AG08395 (cell line): ENCODE data around the gene TMEM18.

Experiments
- DNase-seq: peaks from one replicate; pipeline ENCODE4 v3.0.0; 2012; ENCODE audit warnings: mixed read lengths, low spot score

Gene TMEM18

DNA sequence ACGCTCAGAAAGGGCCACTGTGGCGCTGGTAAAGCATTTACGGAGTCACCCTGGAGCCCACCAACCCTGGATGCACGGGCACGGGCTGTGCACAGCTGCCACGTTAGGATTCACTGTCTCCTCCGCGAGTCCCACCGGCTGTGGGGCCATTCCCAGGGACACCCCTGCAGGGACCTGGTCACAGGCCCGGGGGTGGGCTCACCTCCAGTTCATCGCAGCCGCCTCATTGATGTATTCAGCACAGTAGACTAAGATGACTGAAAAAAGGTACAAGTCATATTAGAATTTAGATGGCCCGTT is 4.7 kb downstream of the TMEM18 start:
- no peak for DNase-seq

DNA sequence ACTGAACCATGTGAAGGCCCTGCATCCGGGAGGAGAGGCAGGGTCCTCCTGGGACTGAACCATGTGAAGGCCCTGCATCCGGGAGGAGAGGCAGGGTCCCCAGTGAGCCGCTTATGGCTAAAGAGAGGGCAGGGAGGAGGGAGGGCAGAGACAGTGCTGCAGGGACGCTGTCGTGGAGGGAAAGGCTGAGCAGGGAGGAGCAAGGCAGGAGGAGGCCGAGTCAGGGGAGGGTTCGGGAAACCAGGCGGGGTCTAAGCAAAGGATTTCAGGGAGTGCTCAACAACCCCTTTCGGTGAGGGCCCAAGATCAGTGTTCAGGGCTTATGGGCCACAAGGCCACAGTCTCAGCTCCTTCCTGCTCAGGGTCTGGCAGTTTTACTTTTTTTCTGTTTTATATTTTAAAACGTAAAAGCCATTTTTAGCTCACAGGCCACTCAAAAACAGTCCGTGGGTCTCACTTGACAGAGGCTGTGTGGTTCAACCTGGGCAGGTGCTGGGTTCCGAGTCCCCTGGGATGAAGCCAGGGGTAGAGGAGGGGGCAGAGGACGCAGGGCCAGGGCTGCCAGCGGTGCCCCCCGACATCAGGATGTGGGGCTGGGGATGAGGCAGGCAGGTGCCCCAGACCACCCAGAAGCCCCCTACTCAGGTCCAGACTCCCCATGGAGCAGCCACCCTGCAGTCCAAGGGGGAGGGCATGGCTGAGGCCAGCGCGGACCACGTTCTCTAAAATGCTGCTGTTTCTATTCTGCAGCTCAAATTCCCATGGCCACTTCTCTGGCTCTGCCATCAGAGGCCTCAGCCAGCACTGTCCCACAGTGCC is 5.2 kb downstream of the TMEM18 start:
- no peak for DNase-seq

GRCh38 chr2:671072-671471 is 6.1 kb downstream of the TMEM18 start:
- no peak for DNase-seq

DNA sequence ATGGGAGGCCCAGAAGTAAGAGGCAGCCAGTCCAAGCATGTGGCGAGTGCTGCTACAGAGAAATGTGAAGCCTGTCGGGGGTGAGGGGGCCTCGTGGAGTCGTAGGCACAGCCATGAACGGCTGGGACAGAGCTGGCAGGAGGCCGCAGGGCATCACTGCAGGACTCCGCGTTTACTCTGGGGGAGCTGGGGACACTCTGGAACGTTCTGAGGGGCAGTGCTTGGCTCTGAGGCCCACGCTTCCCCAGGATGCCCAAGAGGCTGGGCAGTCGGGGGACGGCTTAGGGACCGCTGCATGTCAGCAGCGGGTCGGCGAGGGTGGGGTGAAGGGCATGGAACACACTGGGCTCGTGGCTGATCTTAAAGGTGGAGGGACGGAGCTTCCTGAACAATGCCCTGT is 6.6 kb downstream of the TMEM18 start:
- no peak for DNase-seq

GRCh38 chr2:669323-669722 is 7.9 kb downstream of the TMEM18 start:
- no peak for DNase-seq

GRCh38 chr2:668000-668398 is 9.2 kb downstream of the TMEM18 start:
- no peak for DNase-seq

- peak; percentile 76 for DNase-seq
Measured at GRCh38 chr2:667332-667999, 9.7 kb downstream of the TMEM18 start.

DNA sequence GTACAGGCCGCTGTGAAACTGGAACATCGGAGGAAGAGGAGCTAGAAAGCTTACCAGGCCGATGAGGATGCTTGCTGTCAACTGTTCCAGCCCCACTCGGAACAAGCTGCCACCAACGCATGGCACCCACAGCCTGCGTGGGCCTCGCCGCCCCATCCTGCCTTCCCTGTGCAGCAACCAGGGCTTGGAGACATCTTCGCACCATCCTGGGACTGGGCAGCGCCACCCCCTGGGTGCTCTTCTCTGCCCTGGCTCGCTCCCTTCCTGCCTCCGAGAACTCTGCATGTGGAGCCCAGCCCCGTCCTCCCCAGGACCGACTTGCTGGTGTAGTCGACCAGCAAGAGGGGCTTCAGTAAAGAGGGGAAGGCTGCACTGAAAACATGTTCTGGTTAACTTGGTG is 10.8 kb downstream of the TMEM18 start:
- DNase-seq, result no peak

DNA sequence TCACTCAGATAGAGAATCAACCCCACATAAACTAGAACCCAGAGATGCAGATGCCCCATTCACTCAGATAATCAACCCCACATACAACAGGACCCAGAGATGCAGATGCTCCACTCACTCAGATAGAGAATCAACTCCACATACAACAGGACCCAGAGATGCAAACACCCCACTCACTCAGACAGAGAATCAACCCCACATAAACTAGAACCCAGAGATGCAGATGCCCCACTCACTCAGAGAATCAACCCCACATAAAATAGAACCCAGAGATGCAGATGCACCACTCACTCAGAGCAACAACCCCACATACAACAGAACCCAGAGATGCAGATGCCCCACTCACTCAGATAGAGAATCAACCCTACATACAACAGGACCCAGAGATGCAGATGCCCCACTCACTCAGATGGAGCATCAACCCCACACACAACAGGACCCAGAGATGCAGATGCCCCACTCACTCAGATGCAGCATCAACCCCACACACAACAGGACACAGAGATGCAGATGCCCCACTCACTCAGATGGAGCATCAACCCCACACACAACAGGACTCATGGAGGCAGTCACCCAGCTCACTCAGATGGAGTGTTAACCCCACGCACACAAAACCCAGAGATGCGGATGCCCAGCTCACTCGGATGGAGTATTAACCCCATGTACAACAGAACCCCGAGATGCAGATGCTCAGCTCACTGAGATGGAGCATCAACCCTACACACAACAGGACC is 11.7 kb downstream of the TMEM18 start:
- DNase-seq, result no peak

DNA sequence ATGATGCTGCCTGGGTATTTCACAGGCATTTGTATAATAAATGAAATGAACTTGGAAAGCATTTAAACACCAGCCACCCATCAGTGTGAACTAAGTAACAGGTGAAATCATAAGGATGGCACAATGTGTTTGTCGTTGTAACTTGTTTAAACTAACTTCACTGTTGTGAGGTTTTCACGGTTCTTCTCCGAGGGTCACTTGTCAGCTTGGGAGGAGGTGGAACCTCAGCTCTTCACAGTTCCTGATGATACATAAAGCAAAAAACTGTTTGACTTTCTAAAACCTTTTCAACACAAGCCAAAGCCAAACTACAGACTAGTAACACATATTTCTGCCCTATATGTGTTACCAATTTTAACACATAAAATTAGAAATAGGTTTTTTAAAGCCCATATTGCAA is 13.1 kb downstream of the TMEM18 start:
- no peak for DNase-seq

- no peak for DNase-seq
Measured at GRCh38 chr2:663221-663620, 14.0 kb downstream of the TMEM18 start.

- DNase-seq, result no peak
Measured at GRCh38 chr2:661360-661635, 15.9 kb downstream of the TMEM18 start.

DNA sequence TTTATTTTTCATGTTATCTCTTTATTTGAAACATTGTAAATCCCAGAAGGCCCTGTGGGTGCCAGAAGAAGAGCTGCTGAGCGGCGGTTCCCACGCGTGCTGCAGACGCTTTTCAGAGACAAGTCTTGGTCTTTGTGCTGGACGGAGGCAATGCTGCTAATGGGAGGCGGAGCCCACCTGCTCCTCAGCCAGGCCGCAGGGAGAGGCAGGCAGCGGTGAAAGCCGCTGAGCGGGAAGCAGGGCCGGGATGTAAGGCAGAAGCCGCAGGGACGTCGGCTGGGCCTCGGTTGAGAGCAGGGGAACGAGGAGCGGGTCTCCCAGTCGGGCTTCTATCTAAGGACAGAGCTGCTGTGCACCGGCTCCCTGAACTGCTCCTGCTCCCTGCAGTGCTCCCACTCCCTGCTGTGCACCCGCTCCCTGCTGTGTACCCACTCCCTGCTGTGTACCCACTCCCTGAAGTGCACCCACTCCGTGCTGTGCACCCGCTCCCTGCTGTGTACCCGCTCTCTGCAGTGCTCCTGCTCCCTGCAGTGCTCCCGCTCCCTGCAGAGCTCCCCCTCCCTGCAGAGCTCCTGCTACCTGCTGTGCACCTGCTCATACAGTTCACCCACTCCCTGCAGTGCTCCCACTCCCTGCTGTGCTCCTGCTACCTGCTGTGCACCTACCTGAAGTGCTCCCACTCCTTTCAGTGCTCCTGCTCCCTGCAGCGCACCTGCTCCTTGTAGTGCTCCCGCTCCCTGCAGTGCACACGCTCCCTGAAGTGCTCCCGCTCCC is 16.4 kb downstream of the TMEM18 start:
- no peak for DNase-seq

DNA sequence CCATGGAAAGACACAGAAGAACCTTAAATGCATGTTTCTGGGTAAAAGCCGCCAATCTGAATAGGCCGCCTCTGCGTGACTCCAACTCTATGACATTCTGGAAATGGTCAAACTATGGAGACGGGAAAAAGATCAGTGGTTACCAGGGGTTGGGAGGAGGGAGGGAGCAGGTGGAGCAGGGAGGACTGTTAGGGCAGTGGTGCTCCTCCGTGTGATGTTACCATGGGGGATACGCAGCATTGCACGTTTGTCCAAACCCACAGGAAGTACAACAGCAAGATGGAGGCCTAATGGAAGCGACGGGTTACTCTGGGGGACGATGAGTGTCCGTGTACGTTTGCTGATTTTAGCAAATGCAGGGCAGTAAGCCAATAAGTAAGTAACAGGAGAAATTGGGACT is 17.2 kb downstream of the TMEM18 start:
- DNase-seq, result no peak

DNA sequence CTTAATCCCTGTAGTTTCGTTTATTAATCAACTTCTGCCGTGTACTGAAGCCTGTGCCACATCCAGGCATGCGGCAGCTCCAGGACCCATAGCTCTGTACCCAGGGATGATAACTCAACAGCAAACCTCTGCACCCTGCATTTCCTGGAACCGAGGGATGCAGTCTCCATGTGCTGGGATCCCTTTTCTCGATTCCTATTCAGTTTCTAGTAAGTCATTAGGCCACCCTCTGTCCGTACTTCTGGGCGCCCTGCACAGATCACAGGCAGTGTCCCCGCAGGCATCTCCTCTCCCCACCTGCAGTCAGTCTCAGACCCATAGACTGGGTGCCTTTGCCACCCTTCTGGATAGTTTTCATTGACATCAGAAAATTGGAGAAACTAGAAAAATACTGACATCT is 18.8 kb downstream of the TMEM18 start:
- no peak for DNase-seq

DNA sequence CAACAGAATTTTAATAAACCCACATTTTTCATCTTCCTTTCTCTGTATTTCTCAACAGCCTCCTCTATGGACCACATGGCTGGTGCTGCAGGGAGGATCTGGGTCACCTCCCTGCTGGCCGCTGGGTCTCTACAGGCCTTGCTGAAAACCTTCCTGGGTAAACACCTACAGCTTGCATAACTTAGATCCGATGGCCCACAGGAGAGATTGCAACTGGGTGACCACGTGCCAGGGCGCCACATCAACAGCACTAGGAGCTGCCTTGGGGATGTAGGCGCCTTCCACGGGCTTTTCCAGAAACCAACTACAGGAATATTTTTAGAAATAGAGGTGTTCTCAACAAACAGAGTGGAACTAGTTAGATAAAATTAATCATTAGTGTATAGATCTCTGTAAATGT is 19.4 kb downstream of the TMEM18 start:
- DNase-seq, result no peak

DNA sequence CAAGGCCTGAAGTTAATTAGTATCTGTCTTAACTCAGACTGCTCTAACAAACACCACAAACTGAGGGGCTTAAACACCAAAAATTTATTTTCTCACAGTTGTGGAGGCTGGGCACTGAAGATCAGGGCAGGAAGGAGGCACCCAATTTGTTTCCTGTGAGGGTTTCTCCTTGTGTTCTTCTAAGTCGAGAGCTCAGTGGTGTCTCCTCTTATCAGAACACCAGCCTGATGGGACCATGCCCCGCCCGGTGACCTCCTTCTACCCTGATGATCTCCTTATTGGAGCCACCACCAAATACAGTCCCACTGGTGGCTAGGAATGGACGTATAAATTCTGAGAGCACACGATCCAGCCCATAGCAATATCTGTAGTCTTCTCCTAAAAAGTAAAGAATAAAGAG is 20.5 kb downstream of the TMEM18 start:
- DNase-seq, result no peak

- peak; percentile 47 for DNase-seq
Measured at GRCh38 chr2:655626-656025, 21.6 kb downstream of the TMEM18 start.

DNA sequence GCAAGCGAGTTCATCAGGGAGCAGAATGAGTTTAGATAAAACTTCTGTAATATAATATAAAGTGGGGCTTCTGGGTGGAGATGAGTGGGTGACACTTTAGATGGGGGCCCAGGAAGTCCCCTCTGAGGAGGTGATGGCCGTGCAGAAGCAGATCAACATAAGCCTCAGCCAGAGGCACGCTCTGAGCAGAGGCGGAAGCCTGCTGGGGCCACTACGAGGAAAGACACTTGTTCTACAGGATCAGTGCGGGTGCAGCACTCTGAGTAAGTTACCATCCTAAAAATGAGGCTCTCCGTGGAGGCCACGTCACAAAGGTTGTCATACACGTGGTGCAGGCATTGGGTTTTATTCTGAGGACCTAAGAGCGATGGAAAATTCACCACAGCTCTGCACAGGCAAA is 22.3 kb downstream of the TMEM18 start:
- DNase-seq, result no peak

DNA sequence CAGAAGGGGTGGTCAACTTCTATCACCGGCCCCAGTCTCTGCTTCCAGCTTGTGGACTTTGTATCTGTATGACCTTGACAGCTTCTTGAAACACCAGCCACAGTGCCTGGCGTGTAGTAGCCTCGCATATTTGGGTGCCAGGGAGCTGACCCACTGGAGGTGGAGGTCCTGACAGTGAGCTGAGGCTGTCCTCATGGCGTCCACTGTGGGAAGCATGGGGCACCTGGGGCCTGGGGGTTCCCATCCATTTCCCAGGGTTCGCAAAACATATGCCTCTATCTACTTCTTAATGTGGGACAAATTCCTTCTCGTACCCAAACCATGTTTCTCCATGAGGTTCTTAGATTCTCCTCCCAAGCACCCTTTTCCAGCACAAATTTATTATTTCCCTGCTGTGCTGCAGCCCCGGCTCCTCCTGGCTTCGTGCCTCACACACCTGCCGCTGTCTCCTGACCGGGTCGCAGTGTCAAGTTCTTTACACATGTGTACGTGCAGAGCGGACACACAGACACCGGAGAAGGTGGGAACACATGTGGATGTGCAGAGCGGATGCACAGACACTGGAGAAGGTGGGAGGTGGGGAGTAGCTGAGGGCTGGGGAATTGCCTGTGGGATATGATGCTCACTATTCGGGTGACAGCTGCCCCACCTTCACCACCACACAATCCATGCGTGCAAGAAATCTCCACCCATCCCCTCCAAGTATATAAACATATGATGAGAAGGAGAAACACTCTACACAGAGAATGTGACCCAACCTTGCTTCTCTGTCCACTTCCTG is 23.4 kb downstream of the TMEM18 start:
- DNase-seq, result no peak

DNA sequence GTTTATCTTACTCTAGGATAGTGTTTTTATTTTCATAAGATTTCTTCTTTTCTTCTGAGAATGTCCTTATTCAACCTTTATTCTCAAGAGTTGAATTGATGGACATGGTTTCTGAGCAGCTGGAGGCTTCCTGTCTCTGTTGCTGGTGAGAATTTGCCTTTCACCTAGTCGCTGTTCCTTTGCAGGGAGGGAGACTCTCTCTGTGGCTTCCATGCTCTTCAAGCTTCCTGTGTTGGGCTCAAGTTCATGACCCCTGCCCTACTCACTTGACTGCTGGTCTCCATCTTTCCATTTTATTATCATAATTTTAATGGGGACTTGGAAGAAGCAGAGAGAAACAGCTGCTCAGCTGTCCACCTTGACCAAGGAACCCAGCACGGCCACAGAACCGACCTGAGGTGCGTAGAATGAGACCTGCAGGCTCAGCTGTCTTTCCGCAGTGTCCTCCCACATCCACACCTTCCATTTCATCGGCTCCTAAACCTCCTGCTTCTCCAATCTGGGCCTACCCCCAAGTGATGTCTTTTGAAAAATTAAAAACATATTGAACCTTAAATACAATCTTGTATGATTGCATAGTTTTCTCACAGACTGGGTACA is 24.2 kb downstream of the TMEM18 start:
- DNase-seq, result no peak

DNA sequence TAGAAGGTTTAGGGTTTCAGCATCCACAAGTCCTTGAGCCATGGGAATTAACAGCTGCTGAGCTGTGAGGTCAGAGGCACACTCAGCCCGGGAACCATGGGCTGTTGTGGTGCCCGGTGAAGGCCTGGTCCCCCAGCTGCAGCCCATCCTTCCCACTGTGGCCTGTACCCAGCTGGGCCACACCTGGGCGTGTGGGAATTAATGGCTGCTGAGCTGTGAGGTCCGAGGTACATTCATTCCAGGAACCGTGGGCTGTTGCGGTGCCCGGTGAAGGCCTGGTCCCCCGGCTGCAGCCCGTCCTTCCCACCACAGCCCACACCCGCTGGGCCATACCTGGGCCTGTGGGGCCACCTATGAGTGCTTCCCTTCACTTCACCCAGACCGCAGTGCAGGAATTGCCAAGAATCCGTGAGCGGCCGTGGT is 25.2 kb downstream of the TMEM18 start:
- no peak for DNase-seq
